Medulla oblongata (tissue), 1 donor: ENCODE data around the gene LYZ.
"Not testable (repeated sequence)": the region's sequence is repeated elsewhere in the genome, so short reads cannot be mapped to it uniquely, and the experiment has no call there.

Experiments used
- DNase-seq: peaks from one replicate; pipeline ENCODE4 v3.0.0-alpha.2; 2015; ENCODE audit errors: extremely low spot score

Gene LYZ

GRCh38 chr12:69348162-69348938 is at the start of gene LYZ:
Gene LYZ (plus strand): TSS chr12:69348381. CDS start chr12:69348409, 28 bp downstream.
- peak; percentile 61 for DNase-seq

GRCh38 chr12:69298947-69299346 is 49.2 kb upstream of the LYZ start:
- no peak for DNase-seq

GRCh38 chr12:69304284-69304683 is 43.9 kb upstream of the LYZ start:
- DNase-seq: no peak

GRCh38 chr12:69309461-69309860 is 38.7 kb upstream of the LYZ start:
- no peak for DNase-seq

GRCh38 chr12:69313209-69313608 is 35.0 kb upstream of the LYZ start:
- no peak for DNase-seq

- not testable (repeated sequence) for DNase-seq
Observed at GRCh38 chr12:69316784-69317183, 31.4 kb upstream of the LYZ start.

- DNase-seq: not testable (repeated sequence)
Observed at GRCh38 chr12:69317233-69317632, 30.9 kb upstream of the LYZ start.

- DNase-seq: no peak
Observed at GRCh38 chr12:69318225-69318624, 30.0 kb upstream of the LYZ start.

- no peak for DNase-seq
Observed at GRCh38 chr12:69321351-69321750, 26.8 kb upstream of the LYZ start.

GRCh38 chr12:69324797-69325466 is 23.2 kb upstream of the LYZ start:
- DNase-seq: peak; percentile 18

GRCh38 chr12:69328426-69328825 is 19.8 kb upstream of the LYZ start:
- no peak for DNase-seq

- DNase-seq: no peak
Observed at GRCh38 chr12:69329669-69330428, 18.3 kb upstream of the LYZ start.

- DNase-seq: peak; percentile 9
Observed at GRCh38 chr12:69330475-69331473, 17.4 kb upstream of the LYZ start.

GRCh38 chr12:69331519-69331908 is 16.7 kb upstream of the LYZ start:
- peak; percentile 6 for DNase-seq

- no peak for DNase-seq
Observed at GRCh38 chr12:69331909-69332684, 16.1 kb upstream of the LYZ start.

- DNase-seq: no peak
Observed at GRCh38 chr12:69332815-69333358, 15.3 kb upstream of the LYZ start.

GRCh38 chr12:69334158-69334557 is 14.0 kb upstream of the LYZ start:
- DNase-seq: no peak

GRCh38 chr12:69337311-69338090 is 10.7 kb upstream of the LYZ start:
- DNase-seq: no peak

- DNase-seq: no peak
Observed at GRCh38 chr12:69338120-69338859, 9.9 kb upstream of the LYZ start.
